Upper lobe of left lung (tissue), 4 donors: Measurements from ENCODE around the gene CMAS.

ENCODE experiments used
- POLR2A ChIP-seq, 4 donors: fragments of 450-650 bp; IDR thresholded peaks; one replicate each; pipeline ENCODE4 v1.5.1; 2016 to 2017; ENCODE audit warnings: antibody characterized with exemption in 4 of 4, mild to moderate bottlenecking in 2 of 4
- POLR2AphosphoS5 ChIP-seq, 2 donors: sonication (generic); formaldehyde crosslinking; IDR thresholded peaks; one replicate each; pipeline ENCODE4 v1.5.1; 2017; ENCODE audit warnings: antibody characterized with exemption in 2 of 2
- TF ChIP-seq, protein P1 (sequence below), 6 experiments: fragments of 450-650 bp in 4 of 6; fragments of 200-600 bp in 2 of 6; sonication (generic) in 2 of 6; IDR thresholded peaks; one replicate each; pipeline ENCODE4 v1.5.1; 2016 to 2019; ENCODE audit warnings: antibody characterized with exemption in 6 of 6

DNA sequence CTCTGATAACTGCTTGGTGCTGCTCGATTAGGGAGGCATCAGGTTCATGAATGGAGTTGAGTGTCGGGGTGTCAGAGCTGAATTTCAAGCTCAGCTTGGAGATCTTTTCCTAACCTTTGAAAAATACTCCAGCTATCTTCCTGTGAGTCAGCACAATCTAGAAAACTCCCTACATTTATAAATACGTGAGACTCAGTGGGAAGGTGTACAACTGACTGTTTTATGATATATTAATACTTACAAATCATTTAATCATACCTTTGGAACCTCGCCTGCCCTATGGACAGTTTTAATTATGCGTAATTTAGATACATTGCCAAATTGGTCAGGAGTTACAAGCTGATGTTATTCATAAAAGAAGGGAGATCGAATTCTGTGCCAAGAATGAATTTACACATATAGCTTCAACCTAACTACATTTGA is 961 bp downstream of the CMAS start:
- TF ChIP-seq, protein P1, sequence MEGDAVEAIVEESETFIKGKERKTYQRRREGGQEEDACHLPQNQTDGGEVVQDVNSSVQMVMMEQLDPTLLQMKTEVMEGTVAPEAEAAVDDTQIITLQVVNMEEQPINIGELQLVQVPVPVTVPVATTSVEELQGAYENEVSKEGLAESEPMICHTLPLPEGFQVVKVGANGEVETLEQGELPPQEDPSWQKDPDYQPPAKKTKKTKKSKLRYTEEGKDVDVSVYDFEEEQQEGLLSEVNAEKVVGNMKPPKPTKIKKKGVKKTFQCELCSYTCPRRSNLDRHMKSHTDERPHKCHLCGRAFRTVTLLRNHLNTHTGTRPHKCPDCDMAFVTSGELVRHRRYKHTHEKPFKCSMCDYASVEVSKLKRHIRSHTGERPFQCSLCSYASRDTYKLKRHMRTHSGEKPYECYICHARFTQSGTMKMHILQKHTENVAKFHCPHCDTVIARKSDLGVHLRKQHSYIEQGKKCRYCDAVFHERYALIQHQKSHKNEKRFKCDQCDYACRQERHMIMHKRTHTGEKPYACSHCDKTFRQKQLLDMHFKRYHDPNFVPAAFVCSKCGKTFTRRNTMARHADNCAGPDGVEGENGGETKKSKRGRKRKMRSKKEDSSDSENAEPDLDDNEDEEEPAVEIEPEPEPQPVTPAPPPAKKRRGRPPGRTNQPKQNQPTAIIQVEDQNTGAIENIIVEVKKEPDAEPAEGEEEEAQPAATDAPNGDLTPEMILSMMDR (IDR thresholded peaks at IDR 0.05) = no peak
- TF ChIP-seq POLR2AphosphoS5 (IDR thresholded peaks at IDR 0.05) (no peak), POLR2A (IDR thresholded peaks at IDR 0.05) (no peak)
